PC-9 (cell line): ENCODE results near the gene COL5A1.

Experiments
- CTCF ChIP-seq: fragments of 200-600 bp; sonication (generic); conservative IDR thresholded peaks from 2 replicates; pipeline ENCODE4 v1.6.1; 2017; ENCODE audit warnings: mixed run types, antibody characterized with exemption, mild to moderate bottlenecking, moderate library complexity
- EZH2 ChIP-seq: fragments of 200-600 bp; sonication (generic); IDR thresholded peaks from 2 replicates; pipeline ENCODE4 v1.8.0; 2017; ENCODE audit warnings: antibody characterized with exemption, low read depth

DNA sequence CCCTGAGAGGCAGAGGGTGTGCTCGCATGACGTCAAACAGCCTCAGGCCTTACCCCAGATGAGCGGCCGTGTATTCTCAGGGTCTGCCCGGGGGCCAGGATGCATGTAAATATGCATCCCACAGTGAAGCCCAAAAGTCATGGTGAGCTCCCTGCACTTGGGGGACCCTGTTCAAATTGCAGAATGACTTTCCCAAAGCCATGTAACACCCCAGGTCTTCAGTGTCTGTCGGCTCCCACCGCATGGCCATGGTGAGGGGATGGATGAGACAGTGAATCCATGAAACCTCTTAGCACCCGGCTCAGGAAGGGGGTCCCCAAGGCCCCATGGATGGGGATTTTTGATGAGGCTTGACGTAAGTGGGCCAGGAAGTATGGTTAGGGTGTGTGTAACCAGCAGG lies 9.3 kb upstream of the COL5A1 start:
- TF ChIP-seq EZH2 (no peak), CTCF (no peak)
